AG04450 (cell line): Measurements from ENCODE around the gene NLN. TPM values are rescaled to one million over a fixed set of nuclear protein-coding genes. Genes with fewer than 3 reads are reported as not detected.

ENCODE experiments used
- CTCF ChIA-PET: fragments of 300-600, 350-600 bp; formaldehyde crosslinking; extraction: SDS; loops from one replicate; lab custom pipeline; 2022; ENCODE audit warnings: antibody characterized with exemption, inconsistent platforms; lab: Charles Lee
- POLR2A ChIA-PET: fragments of 350-600 bp; formaldehyde crosslinking; extraction: SDS; loops from one replicate; lab custom pipeline; 2021; ENCODE audit warnings: antibody characterized with exemption, inconsistent platforms; lab: Yijun Ruan, JAX
- DNase-seq: peaks from one replicate; pipeline ENCODE4 v3.0.0-alpha.2; 2011; ENCODE audit warnings: low read depth, low spot score
- H3K27ac ChIP-seq: one replicate; pipeline ENCODE4 v1.5.1; 2012; ENCODE audit warnings: low read depth, low read length, control low read depth
- H3K27me3 ChIP-seq: one replicate; pipeline ENCODE4 v1.6.0; 2012; ENCODE audit warnings: low read length; ENCODE audit not compliant: control insufficient read depth, insufficient read depth
- H3K4me3 ChIP-seq: 2 replicates; pipeline ENCODE4 v1.5.1; 2011; ENCODE audit warnings: mild to moderate bottlenecking, low read depth, low read length, control low read depth
- H3K9me3 ChIP-seq: 2 replicates; pipeline ENCODE4 v1.5.1; 2012; ENCODE audit warnings: low read length; ENCODE audit not compliant: control insufficient read depth, insufficient read depth
- CTCF ChIP-seq: IDR thresholded peaks from 2 replicates; pipeline ENCODE4 v1.5.1; 2011; ENCODE audit warnings: low read depth, low read length, control low read depth, inconsistent platforms
- polyA plus RNA-seq: library from polyadenylated mRNA; depleted of rRNA; stranded (reverse); fragments of >200 nt; gene quantifications from 2 replicates; pipeline ENCODE4 v1.2.3, GENCODE V29; 2011

Gene NLN
- polyA plus RNA-seq, 1 experiment = 28.8 TPM

- CTCF ChIA-PET = no interaction called here
- TF ChIP-seq CTCF = no peak
- POLR2A ChIA-PET = no interaction called here
- no peak for DNase-seq
- H3K9me3 ChIP-seq = no peaks in the 10 kb centered on the region
- no peaks in the 10 kb centered on the region for H3K27me3 ChIP-seq
- H3K27ac ChIP-seq = no peak overlapping the region
- no peak overlapping the region for H3K4me3 ChIP-seq
Measured at GRCh38 chr5:65823845-65824445, 101.9 kb downstream of the NLN start.

- no peak for DNase-seq
- H3K4me3 ChIP-seq = no peak overlapping the region
- ChIA-PET POLR2A (no interaction called here), CTCF (no interaction called here)
- TF ChIP-seq CTCF = no peak
- no peaks in the 10 kb centered on the region for H3K27me3 ChIP-seq
- H3K9me3 ChIP-seq = no peaks in the 10 kb centered on the region
- H3K27ac ChIP-seq = no peak overlapping the region
Measured at GRCh38 chr5:65825408-65826328, 103.7 kb downstream of the NLN start.

- Histone ChIP-seq H3K27me3 (no peaks in the 10 kb centered on the region), H3K27ac (no peak overlapping the region), H3K4me3 (no peak overlapping the region), H3K9me3 (no peaks in the 10 kb centered on the region)
- CTCF ChIA-PET = no interaction called here
- no peak for TF ChIP-seq CTCF
- DNase-seq = no peak
- POLR2A ChIA-PET = no interaction called here
Measured at GRCh38 chr5:65828022-65828896, 106.3 kb downstream of the NLN start.

GRCh38 chr5:65830856-65831255 lies 108.9 kb downstream of the NLN start:
- DNase-seq = no peak
- CTCF ChIA-PET = no interaction called here
- POLR2A ChIA-PET = no interaction called here
- Histone ChIP-seq H3K27ac (no peak overlapping the region), H3K27me3 (no peaks in the 10 kb centered on the region), H3K9me3 (no peaks in the 10 kb centered on the region), H3K4me3 (no peak overlapping the region)
- TF ChIP-seq CTCF = no peak
